Gastrocnemius medialis (tissue), 4 donors: ENCODE results near the gene TNS3.

Source experiments
- CTCF ChIP-seq, 5 experiments: fragments of 450-650 bp in 3 of 5; fragments of 200-600 bp in 2 of 5; sonication (generic) in 2 of 5; IDR thresholded peaks in 4 of 5; conservative IDR thresholded peaks in 1 of 5; 1 replicate in 4 of 5; 2 replicates in 1 of 5; pipeline ENCODE4 v1.5.1; 2016 to 2019; ENCODE audit warnings: antibody characterized with exemption in 5 of 5, mild to moderate bottlenecking in 3 of 5, moderate library complexity in 3 of 5
- POLR2A ChIP-seq, 2 donors: fragments of 450-650 bp; IDR thresholded peaks; one replicate each; pipeline ENCODE4 v1.6.1; 2017; ENCODE audit warnings: antibody characterized with exemption in 2 of 2, mild to moderate bottlenecking in 2 of 2, moderate library complexity in 2 of 2

GRCh38 chr7:47496056-47496665 is 85.8 kb downstream of the TNS3 start:
- TF ChIP-seq POLR2A (IDR thresholded peaks at IDR 0.05) (no peak), CTCF (IDR thresholded peaks at IDR 0.05 in 4 of 5, conservative IDR thresholded peaks at IDR 0.05 in 1 of 5) (no peak)
